Measurements from ENCODE around the gene POLR2M.

POLR2M gene

DNA sequence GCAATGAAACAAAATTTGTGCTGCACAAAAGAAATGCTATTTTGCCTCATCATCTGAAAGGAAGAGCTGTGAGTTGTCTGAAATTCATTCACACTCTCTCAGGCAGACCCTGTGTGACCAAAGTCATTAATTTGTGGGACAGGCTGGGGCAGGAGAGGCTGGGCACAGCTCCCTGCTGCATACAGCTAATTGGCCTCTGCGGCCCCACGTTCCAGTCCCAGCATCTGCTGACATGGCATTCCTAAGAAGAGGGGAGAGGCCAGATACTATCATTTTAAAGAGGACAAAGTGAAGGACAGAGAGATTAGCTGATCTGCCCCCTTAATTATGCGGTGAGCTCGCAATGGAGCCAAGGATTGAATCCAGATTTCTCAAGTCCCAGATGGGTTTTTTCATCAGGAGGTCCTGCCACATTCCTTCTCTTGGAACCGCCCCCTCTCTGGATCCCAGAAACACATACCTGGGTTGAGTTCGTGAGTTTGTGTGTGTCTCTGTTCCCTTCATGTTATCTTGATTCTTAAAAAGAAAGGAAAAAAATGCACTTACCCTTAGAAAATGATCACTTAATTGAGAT, 25.1 kb downstream of the POLR2M start:
- TF ChIP-seq CTCF (IDR thresholded peaks at IDR 0.05; ENCODE audit: borderline replicate concordance, control extremely low read depth, extremely low read depth, insufficient read depth, missing control alignments), result no peak
- DNase-seq (ENCODE audit: low spot score), result no peak
- in situ Hi-C loops (cut with MboI; ENCODE audit: low sequenced_read_pairs, unreplicated experiment), result no loop called here

DNA sequence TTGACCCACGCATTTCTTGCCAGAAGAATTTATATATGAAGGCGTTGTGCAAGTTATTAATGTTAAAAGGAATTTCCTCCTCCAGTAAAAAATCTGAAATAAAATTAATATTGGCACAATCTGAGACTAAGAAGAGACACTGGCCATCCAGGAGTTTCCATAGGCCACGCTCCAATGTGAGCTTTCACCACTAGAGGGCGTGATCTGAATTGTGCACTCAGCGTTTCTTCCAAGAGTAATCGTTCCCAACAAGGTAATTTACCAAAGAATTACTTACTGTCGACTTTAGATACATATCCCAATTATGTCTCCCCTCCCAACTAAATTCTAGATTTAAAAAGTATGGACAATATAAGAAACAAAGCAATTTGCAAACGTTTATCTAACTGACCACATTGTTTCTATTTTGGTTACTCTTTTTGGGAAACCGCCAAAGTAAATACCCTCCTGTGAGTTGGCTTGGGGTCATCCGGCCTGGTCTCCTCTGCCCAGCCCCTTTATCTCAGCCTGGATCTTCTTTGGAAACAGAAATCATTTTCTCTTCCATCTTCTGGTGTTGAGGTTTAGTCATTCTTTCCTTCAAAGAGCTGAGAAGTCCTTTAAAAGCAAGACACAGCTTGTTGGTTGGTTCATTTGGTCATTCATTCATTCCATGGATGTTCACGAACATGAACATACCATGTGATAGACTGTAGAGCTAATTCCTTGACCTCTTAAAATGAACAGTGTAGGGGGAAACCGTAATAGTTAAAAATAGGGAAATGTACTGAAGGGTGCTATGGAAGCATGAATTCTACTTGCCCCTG, 26.2 kb downstream of the POLR2M start:
- in situ Hi-C loops (cut with MboI; ENCODE audit: low sequenced_read_pairs, unreplicated experiment), result no loop called here
- TF ChIP-seq CTCF (IDR thresholded peaks at IDR 0.05; ENCODE audit: borderline replicate concordance, control extremely low read depth, extremely low read depth, insufficient read depth, missing control alignments), result peak; percentile 73
- peak; percentile 43 for DNase-seq (ENCODE audit: low spot score)

DNA sequence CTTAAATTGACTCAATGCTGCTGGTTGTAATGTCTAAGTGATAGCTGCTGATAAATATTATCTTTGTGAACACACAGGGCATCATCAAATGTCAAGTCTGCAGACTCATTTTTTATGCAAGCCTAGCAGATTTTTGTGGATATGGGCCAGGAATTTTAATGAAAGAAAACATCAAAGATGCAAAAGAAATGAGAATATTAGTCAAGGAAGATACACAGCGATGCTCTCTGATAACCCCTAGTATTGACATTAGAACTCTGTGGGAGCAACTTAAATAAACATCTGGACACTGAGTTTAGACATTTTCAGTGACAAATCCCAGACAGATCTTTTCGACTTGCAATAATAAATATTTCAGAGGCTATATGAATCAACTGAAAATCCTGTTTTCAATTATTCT, 28.3 kb downstream of the POLR2M start:
- TF ChIP-seq CTCF (IDR thresholded peaks at IDR 0.05; ENCODE audit: borderline replicate concordance, control extremely low read depth, extremely low read depth, insufficient read depth, missing control alignments), result no peak
- in situ Hi-C loops (cut with MboI; ENCODE audit: low sequenced_read_pairs, unreplicated experiment), result no loop called here
- DNase-seq (ENCODE audit: low spot score), result no peak

- DNase-seq (ENCODE audit: low spot score), result no peak
- in situ Hi-C loops (cut with MboI; ENCODE audit: low sequenced_read_pairs, unreplicated experiment), result no loop called here
- no peak for TF ChIP-seq CTCF (IDR thresholded peaks at IDR 0.05; ENCODE audit: borderline replicate concordance, control extremely low read depth, extremely low read depth, insufficient read depth, missing control alignments)
Measured at GRCh38 chr15:57735431-57735830, 28.9 kb downstream of the POLR2M start.

GRCh38 chr15:57735891-57736290, 29.4 kb downstream of the POLR2M start:
- no peak for DNase-seq (ENCODE audit: low spot score)
- in situ Hi-C loops (cut with MboI; ENCODE audit: low sequenced_read_pairs, unreplicated experiment), result no loop called here
- TF ChIP-seq CTCF (IDR thresholded peaks at IDR 0.05; ENCODE audit: borderline replicate concordance, control extremely low read depth, extremely low read depth, insufficient read depth, missing control alignments), result no peak

DNA sequence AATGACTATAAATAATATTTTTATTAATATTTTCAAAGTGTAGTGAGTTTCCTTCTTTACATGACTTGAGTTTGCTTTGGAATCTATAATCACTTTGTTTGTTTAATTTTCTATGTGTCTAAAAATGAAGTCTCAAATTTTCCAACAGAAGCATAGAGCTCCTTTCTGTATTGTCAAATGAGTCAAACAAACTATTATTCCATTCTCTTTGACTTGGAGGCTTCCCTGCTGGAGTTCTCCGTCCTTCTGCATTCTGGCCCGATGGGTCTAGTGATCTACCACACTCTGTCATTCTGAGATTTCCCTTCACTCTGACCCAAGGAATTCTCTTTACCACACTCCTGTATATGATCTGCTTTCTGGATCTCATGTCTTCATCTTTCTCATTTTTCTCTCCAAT, 30.1 kb downstream of the POLR2M start:
- in situ Hi-C loops (cut with MboI; ENCODE audit: low sequenced_read_pairs, unreplicated experiment), result no loop called here
- no peak for TF ChIP-seq CTCF (IDR thresholded peaks at IDR 0.05; ENCODE audit: borderline replicate concordance, control extremely low read depth, extremely low read depth, insufficient read depth, missing control alignments)
- no peak for DNase-seq (ENCODE audit: low spot score)

Measured in GM13976 (cell line).